HCT116 (cell line): Measurements from ENCODE around the gene RAET1L. TPM values are rescaled to one million over a fixed set of nuclear protein-coding genes. Genes with fewer than 3 reads are reported as not detected.
"Not testable (repeated sequence)": the region's sequence is repeated elsewhere in the genome, so short reads cannot be mapped to it uniquely, and the experiment has no call there.

Experiments
- ATAC-seq: fragments of 200-7000 bp; cut with Tn5 transposase; 2 replicates; pipeline ENCODE4 v1.9.1; 2020; ENCODE audit warnings: mild to moderate bottlenecking, moderate library complexity
- BruUV-seq: library from RNA; stranded (reverse); fragments of 400-500 nt; replicated peaks from 2 replicates; lab custom pipeline; 2021; lab: Mats Ljungman, UMichigan
- CTCF ChIA-PET: fragments of 300-600 bp; sonication (Branson Sonifier 250); formaldehyde crosslinking; loops from one replicate; lab custom pipeline; 2021; ENCODE audit warnings: antibody characterized with exemption; lab: Charles Lee
- POLR2A ChIA-PET: fragments of 300-600, 350-600 bp; sonication (Branson Sonifier 250); formaldehyde crosslinking; loops from one replicate; lab custom pipeline; 2021; ENCODE audit warnings: antibody characterized with exemption; lab: Charles Lee
- RAD21 ChIA-PET, 2 experiments: fragments of 300-600 bp; sonication (Branson Sonifier 250); formaldehyde crosslinking; loops; one replicate each; lab custom pipeline; 2023; ENCODE audit warnings: low total read pairs in 2 of 2; ENCODE audit not compliant: uncharacterized antibody in 2 of 2, unreplicated experiment in 2 of 2, low non-redundant PET in 1 of 2; lab: Charles Lee
- DNase-seq: peaks from one replicate; pipeline ENCODE4 v3.0.0-alpha.2; 2010; ENCODE audit warnings: low read depth, low spot score
- H2AFZ ChIP-seq: fragments of 200-600 bp; shearing (Covaris generic), sonication (generic); 2 replicates; pipeline ENCODE4 v1.6.1; 2017; ENCODE audit warnings: low read depth, mixed run types, mixed read lengths, antibody characterized with exemption, low read length; ENCODE audit not compliant: poor library complexity, severe bottlenecking
- H3K27ac ChIP-seq: 2 replicates; pipeline ENCODE4 v1.5.1; 2012; ENCODE audit warnings: low read depth, low read length
- H3K27me3 ChIP-seq: fragments of 200-600 bp; sonication (generic); 2 replicates; pipeline ENCODE4 v1.6.1; 2016; ENCODE audit warnings: mixed run types, low read length, mixed read lengths; ENCODE audit not compliant: insufficient read depth
- H3K36me3 ChIP-seq, 2 experiments: fragments of 200-500 bp in 1 of 2; fragments of 200-600 bp in 1 of 2; sonication (Bioruptor generic) in 1 of 2; sonication (generic) in 1 of 2; 2 replicates each; pipeline versions ENCODE4 v1.5.1 to v1.6.1; 2014 to 2016; ENCODE audit warnings: low read length in 2 of 2, inconsistent platforms in 1 of 2, mixed read lengths in 1 of 2, mixed run types in 1 of 2; ENCODE audit not compliant: insufficient read depth in 2 of 2, control insufficient read depth in 1 of 2
- H3K4me1 ChIP-seq, 2 experiments: fragments of 200-600 bp in 1 of 2; sonication (generic) in 1 of 2; 2 replicates each; pipeline versions ENCODE4 v1.5.1 to v1.6.1; 2012 to 2017; ENCODE audit warnings: low read length in 2 of 2, inconsistent platforms in 1 of 2, mild to moderate bottlenecking in 1 of 2, mixed read lengths in 1 of 2, mixed run types in 1 of 2, moderate library complexity in 1 of 2; ENCODE audit not compliant: insufficient read depth in 2 of 2, control insufficient read depth in 1 of 2
- H3K4me2 ChIP-seq: fragments of 200-600 bp; sonication (generic); 2 replicates; pipeline ENCODE4 v1.6.1; 2017; ENCODE audit warnings: mixed run types, low read length, mixed read lengths
- H3K4me3 ChIP-seq, 2 experiments: fragments of 200-600 bp in 1 of 2; sonication (generic) in 1 of 2; replicated peaks in 1 of 2; 2 replicates each; pipeline ENCODE4 v1.5.1; 2011 to 2016; ENCODE audit warnings: low read length in 2 of 2, control low read depth in 1 of 2, low read depth in 1 of 2, mild to moderate bottlenecking in 1 of 2, mixed read lengths in 1 of 2, mixed run types in 1 of 2
- H3K79me2 ChIP-seq: fragments of 200-600 bp; sonication (generic); 2 replicates; pipeline ENCODE4 v1.6.1; 2017; ENCODE audit warnings: mild to moderate bottlenecking, mixed run types, low read length, moderate library complexity, mixed read lengths; ENCODE audit not compliant: insufficient read depth
- H3K9ac ChIP-seq: fragments of 200-600 bp; sonication (generic); 2 replicates; pipeline ENCODE4 v1.6.1; 2016; ENCODE audit warnings: low read length, mixed read lengths
- H3K9me2 ChIP-seq: fragments of 200-600 bp; sonication (generic), shearing (Covaris generic); 2 replicates; pipeline ENCODE4 v1.6.1; 2017; ENCODE audit warnings: mixed run types, mild to moderate bottlenecking, moderate library complexity; ENCODE audit not compliant: insufficient read depth
- H3K9me3 ChIP-seq, 2 experiments: fragments of 200-500 bp in 1 of 2; fragments of 200-600 bp in 1 of 2; sonication (Bioruptor generic) in 1 of 2; sonication (generic) in 1 of 2; 2 replicates each; pipeline ENCODE4 v1.6.1; 2014 to 2017; ENCODE audit warnings: low read length in 2 of 2, mixed read lengths in 2 of 2, inconsistent platforms in 1 of 2, low read depth in 1 of 2, mild to moderate bottlenecking in 1 of 2, mixed run types in 1 of 2, moderate library complexity in 1 of 2; ENCODE audit not compliant: control insufficient read depth in 1 of 2, insufficient read depth in 1 of 2
- H4K20me1 ChIP-seq: fragments of 200-600 bp; sonication (generic), shearing (Covaris generic); 2 replicates; pipeline ENCODE4 v1.6.1; 2017; ENCODE audit warnings: mixed run types, mild to moderate bottlenecking, moderate library complexity; ENCODE audit not compliant: insufficient read depth
- EGR1 ChIP-seq: IDR thresholded peaks from 2 replicates; pipeline ENCODE4 v1.6.1; 2012; ENCODE audit warnings: low read depth
- ELF1 ChIP-seq: IDR thresholded peaks from 2 replicates; pipeline ENCODE4 v1.6.1; 2012; ENCODE audit warnings: low read depth, borderline replicate concordance
- TCF7L2 ChIP-seq: IDR thresholded peaks from 2 replicates; pipeline ENCODE4 v1.7.0; 2011; ENCODE audit warnings: borderline replicate concordance, inconsistent platforms; ENCODE audit not compliant: insufficient read depth, insufficient read length; ENCODE audit errors: extremely low read depth
- ZFX ChIP-seq: fragments of 450-650 bp; IDR thresholded peaks from 2 replicates; pipeline ENCODE4 v1.6.1; 2017
- intact Hi-C: fragments of 100-400 bp; cut with micrococcal nuclease; formaldehyde crosslinking; loops from 2 replicates; pipeline ENCODE4 v1.10.0; 2022
- total RNA-seq: library from RNA; stranded (reverse); gene quantifications from one replicate; pipeline ENCODE4 v1.2.1, GENCODE V29; 2021; ENCODE audit not compliant: unreplicated experiment
- TF ChIP-seq, protein P1 (sequence below): IDR thresholded peaks from 2 replicates; pipeline ENCODE4 v1.6.1; 2011; ENCODE audit warnings: mild to moderate bottlenecking, low read length, moderate library complexity; ENCODE audit not compliant: insufficient replicate concordance; ENCODE audit errors: extremely low read depth
- TF ChIP-seq, protein P2 (sequence below), 3 experiments: fragments of 200-600 bp in 1 of 3; sonication (generic) in 1 of 3; IDR thresholded peaks in 2 of 3; conservative IDR thresholded peaks in 1 of 3; 2 replicates each; pipeline ENCODE4 v1.5.1; 2012 to 2017; ENCODE audit warnings: low read depth in 2 of 3, low read length in 2 of 3, antibody characterized with exemption in 1 of 3, borderline replicate concordance in 1 of 3, control low read depth in 1 of 3, mild to moderate bottlenecking in 1 of 3, mixed read lengths in 1 of 3, mixed run types in 1 of 3, moderate library complexity in 1 of 3; ENCODE audit not compliant: insufficient read depth in 1 of 3

RAET1L gene
- total RNA-seq, 1 experiment from 2014 or later: 1.5 TPM

DNA sequence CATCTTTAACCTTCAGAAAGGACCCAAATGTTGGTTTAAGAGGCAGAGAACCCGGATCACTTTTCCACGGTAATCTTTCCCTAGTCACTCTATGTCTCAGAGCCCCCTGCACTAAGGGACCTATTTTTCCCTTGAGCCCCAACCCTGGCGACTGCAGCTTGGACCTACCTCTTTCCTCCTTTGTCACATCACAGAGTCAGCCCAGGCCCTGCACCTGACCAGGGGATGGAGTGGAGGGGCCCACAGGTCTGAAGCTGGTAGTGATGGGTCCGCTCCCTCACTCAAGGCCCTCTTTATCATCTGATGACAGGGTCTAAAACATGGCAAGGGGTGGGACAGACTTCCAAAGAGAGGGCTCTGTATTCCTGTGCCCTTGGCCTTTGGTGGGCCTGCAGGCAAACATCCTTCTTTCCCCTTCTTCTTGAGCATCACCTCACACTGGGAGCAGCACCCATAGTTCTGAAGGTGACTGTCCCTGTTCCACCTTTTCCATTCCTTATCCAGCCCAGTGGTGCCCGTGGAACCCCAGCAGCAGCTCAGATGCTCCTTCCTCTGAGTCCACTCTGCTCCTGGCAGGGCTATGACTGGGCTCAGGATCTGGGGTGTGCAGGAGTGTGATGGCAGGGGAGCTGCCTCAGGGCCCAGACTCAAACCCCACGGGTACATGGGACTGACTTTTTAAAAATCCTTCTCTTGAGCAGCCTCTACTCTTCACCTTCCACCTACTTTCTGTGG is 6.3 kb downstream of the RAET1L start:
- CTCF ChIA-PET: no interaction called here
- H3K27ac ChIP-seq: no peak overlapping the region
- no peaks in the 10 kb centered on the region for H3K9me3 ChIP-seq
- no peaks in the 10 kb centered on the region for H3K27me3 ChIP-seq
- H3K36me3 ChIP-seq: no peaks in the 10 kb centered on the region
- no peaks in the 10 kb centered on the region for H3K9me2 ChIP-seq
- ATAC-seq: no peak
- POLR2A ChIA-PET: interaction anchor here (1.6 kb wide), 1 partner anchor 10 kb away, joined by 4 read pairs; no protein-coding TSS in a partner anchor
- DNase-seq: no peak
- no TSS peak for BruUV-seq
- no peaks in the 10 kb centered on the region for H3K79me2 ChIP-seq
- H3K4me1 ChIP-seq: 0 out of 4 replicates have a peak, but pooled peaks cover 0 to 7% of the 10 kb centered on the region in 2 experiments
- H3K4me2 ChIP-seq: no peak overlapping the region
- intact Hi-C loops: loop anchor here (5.0 kb wide), 2 partner anchors 187 to 297 kb away; no protein-coding TSS in a partner anchor
- H3K4me3 ChIP-seq: no peak overlapping the region
- H2AFZ ChIP-seq: no peak overlapping the region
- RAD21 ChIA-PET: no interaction called here
- TF ChIP-seq, protein P1, sequence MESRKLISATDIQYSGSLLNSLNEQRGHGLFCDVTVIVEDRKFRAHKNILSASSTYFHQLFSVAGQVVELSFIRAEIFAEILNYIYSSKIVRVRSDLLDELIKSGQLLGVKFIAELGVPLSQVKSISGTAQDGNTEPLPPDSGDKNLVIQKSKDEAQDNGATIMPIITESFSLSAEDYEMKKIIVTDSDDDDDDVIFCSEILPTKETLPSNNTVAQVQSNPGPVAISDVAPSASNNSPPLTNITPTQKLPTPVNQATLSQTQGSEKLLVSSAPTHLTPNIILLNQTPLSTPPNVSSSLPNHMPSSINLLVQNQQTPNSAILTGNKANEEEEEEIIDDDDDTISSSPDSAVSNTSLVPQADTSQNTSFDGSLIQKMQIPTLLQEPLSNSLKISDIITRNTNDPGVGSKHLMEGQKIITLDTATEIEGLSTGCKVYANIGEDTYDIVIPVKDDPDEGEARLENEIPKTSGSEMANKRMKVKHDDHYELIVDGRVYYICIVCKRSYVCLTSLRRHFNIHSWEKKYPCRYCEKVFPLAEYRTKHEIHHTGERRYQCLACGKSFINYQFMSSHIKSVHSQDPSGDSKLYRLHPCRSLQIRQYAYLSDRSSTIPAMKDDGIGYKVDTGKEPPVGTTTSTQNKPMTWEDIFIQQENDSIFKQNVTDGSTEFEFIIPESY: no peak
- no peak for TF ChIP-seq ZFX
- no peak for TF ChIP-seq EGR1
- no peak for TF ChIP-seq ELF1
- TF ChIP-seq TCF7L2: no peak
- TF ChIP-seq, all 23 proteins: peak for 0
- no peak overlapping the region for H3K9ac ChIP-seq
- no peaks in the 10 kb centered on the region for H4K20me1 ChIP-seq

DNA sequence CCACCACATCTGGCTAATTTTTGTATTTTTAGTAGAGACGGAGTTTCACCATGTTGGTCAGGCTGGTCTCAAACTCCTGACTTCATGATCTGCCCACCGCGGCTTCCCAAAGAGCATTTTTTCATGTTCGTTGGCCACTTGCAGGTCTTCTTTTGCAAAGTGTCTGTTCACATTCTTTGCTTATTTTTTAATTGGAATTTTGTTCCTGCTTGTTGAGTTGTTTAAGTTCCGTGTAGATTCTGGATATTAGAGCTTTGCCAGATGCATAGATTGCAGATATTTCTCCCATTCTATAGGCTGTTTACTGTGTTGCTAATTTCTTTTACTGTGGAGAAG is 8.2 kb downstream of the RAET1L start:
- H3K9ac ChIP-seq, H3K27ac ChIP-seq, H3K79me2 ChIP-seq, POLR2A ChIA-PET, H3K4me1 ChIP-seq, DNase-seq, BruUV-seq, ATAC-seq, H3K4me3 ChIP-seq, H3K36me3 ChIP-seq, H3K9me3 ChIP-seq, H4K20me1 ChIP-seq, H3K9me2 ChIP-seq, H2AFZ ChIP-seq, H3K27me3 ChIP-seq: not testable (repeated sequence)
- peak overlapping the region; percentile 24; the same call in 1 of the 2 replicates for H3K4me2 ChIP-seq
- intact Hi-C loops: loop anchor here (2.0 to 5.0 kb wide), 3 partner anchors 82 to 295 kb away; no protein-coding TSS in a partner anchor
- RAD21 ChIA-PET: interaction anchor here in 1 of 2 experiments (1.0 kb wide), 1 partner anchor 83 kb away, joined by 5 read pairs; no protein-coding TSS in a partner anchor
- CTCF ChIA-PET: interaction anchor here (0.8 to 1.5 kb wide), 14 partner anchors 9 to 797 kb away, joined by 3 to 12 read pairs (median 3); partner anchors contain the start of genes GINM1, RAET1L and ULBP3
- TF ChIP-seq, protein P2, sequence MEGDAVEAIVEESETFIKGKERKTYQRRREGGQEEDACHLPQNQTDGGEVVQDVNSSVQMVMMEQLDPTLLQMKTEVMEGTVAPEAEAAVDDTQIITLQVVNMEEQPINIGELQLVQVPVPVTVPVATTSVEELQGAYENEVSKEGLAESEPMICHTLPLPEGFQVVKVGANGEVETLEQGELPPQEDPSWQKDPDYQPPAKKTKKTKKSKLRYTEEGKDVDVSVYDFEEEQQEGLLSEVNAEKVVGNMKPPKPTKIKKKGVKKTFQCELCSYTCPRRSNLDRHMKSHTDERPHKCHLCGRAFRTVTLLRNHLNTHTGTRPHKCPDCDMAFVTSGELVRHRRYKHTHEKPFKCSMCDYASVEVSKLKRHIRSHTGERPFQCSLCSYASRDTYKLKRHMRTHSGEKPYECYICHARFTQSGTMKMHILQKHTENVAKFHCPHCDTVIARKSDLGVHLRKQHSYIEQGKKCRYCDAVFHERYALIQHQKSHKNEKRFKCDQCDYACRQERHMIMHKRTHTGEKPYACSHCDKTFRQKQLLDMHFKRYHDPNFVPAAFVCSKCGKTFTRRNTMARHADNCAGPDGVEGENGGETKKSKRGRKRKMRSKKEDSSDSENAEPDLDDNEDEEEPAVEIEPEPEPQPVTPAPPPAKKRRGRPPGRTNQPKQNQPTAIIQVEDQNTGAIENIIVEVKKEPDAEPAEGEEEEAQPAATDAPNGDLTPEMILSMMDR (IDR thresholded peaks at IDR 0.05 in 2 of 3, conservative IDR thresholded peaks at IDR 0.05 in 1 of 3; ENCODE audit: borderline replicate concordance in 1 of 3, insufficient read depth in 1 of 3, low read depth in 2 of 3, low read length in 2 of 3): peak in 1 of 3 experiments; percentile 6; a peak in 1 of 6 replicates
